Activated T-cell treated with anti-CD3 and anti-CD28 coated beads, Interleukin-2, amount 50 U/mL, for 4 hours (primary cell): ENCODE measurements around the gene NCKAP5. TPM values are rescaled to one million over a fixed set of nuclear protein-coding genes. Genes with fewer than 3 reads are reported as not detected.

ENCODE experiments used
- ATAC-seq, 2 donors: fragments of 200-7000 bp; cut with Tn5 transposase; one replicate each; pipeline ENCODE4 v1.10.0; 2021
- DNase-seq: peaks from one replicate; pipeline ENCODE4 v3.0.0-alpha.2; 2020
- H3K27me3 Mint-ChIP-seq: one replicate; pipeline ENCODE4 v1.8.0; 2021; ENCODE audit warnings: low read depth, mixed read lengths
- H3K36me3 Mint-ChIP-seq: one replicate; pipeline ENCODE4 v1.8.0; 2022; ENCODE audit warnings: mixed read lengths; ENCODE audit not compliant: insufficient read depth
- H3K4me1 Mint-ChIP-seq: one replicate; pipeline ENCODE4 v1.8.0; 2021; ENCODE audit warnings: low read depth, mixed read lengths
- H3K4me3 Mint-ChIP-seq: one replicate; pipeline ENCODE4 v1.8.0; 2021; ENCODE audit warnings: mild to moderate bottlenecking, moderate library complexity, mixed read lengths
- H3K9me3 Mint-ChIP-seq: one replicate; pipeline ENCODE4 v1.8.0; 2021; ENCODE audit warnings: mixed read lengths
- total RNA-seq, 3 donors: library from RNA; stranded (reverse); gene quantifications; one replicate each; pipeline ENCODE4 v1.2.1, GENCODE V29; 2021

NCKAP5 gene
- total RNA-seq, 3 donors from 2014 or later = 0.03 TPM; not detected in 2

DNA sequence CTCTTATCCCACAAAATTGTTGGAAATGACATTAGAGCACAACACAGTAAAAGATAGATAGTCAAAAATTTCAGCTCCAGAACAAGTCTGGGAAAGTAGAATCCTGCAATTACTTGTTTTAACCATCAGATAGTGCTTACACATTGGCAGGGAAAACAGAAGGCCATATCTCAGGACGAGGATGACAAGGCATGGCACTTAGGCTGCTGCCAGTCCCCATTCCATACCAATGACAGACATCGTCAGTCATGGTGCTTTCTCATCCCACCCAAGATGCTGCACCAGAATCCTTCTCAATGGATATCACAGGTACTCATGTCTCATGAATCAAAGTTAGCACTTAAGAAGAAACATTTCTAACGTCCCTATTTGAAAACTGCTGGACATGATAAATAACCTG lies 187.3 kb downstream of the NCKAP5 start:
- ATAC-seq (no peak), DNase-seq (no peak)
- Mint-ChIP-seq H3K4me3 (no peak overlapping the region), H3K4me1 (no peaks in the 10 kb centered on the region), H3K36me3 (no peaks in the 10 kb centered on the region), H3K27me3 (no peaks in the 10 kb centered on the region), H3K9me3 (peaks cover 12% of the 10 kb centered on the region)

DNA sequence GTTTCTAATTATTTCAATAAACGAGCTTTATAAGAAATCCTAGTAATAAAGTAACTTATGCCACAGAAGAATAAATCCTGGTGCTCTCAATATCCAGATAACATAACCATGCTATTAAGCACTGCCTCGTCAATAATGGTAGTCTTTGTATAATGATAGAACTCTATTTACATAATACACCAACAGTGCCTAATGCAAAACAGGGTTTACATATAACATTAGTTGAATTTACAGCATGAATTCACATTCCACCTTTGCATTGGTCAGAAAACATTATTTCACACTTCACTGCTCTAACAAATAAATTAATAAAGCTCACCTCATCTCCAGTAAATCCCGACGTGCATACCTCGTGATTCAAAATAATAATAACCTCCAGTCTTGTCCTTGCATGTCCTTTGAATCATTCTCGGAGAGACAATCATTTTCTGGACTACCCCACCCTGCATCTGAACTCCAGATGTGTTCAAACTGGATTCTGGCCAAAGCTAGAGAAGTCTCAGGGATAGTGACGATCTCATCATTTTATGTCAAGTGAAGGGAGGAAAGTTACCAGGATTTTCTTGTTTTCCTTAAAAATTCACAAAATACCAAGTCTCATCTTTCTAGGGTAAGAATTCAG lies 189.2 kb downstream of the NCKAP5 start:
- H3K4me1 Mint-ChIP-seq = no peaks in the 10 kb centered on the region
- H3K4me3 Mint-ChIP-seq = no peak overlapping the region
- ATAC-seq (no peak), DNase-seq (no peak)
- no peaks in the 10 kb centered on the region for H3K36me3 Mint-ChIP-seq
- H3K27me3 Mint-ChIP-seq = no peaks in the 10 kb centered on the region
- H3K9me3 Mint-ChIP-seq = peaks cover 10% of the 10 kb centered on the region

DNA sequence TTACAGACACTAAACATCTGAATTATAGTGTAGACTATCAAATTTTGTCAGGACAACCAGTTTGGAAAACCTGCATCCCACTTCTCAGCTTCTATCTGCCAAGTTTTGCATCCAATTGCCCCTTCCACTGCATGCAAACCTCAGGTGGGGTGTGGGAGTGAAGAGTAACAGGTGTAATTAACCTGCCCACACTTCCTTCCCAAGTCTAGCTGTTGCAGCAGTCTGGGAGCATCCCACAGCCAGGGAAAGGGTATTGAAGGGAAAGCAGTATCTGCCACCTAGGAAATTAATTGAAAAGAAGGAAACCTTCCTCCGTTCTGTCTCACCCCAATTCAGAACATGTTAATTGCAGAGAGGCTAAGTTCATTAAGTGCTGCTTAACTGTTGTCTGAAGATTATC lies 189.9 kb downstream of the NCKAP5 start:
- Mint-ChIP-seq H3K36me3 (no peaks in the 10 kb centered on the region), H3K27me3 (no peaks in the 10 kb centered on the region), H3K4me3 (no peak overlapping the region), H3K4me1 (no peaks in the 10 kb centered on the region), H3K9me3 (peaks cover 10% of the 10 kb centered on the region)
- DNase-seq = no peak
- ATAC-seq = no peak

DNA sequence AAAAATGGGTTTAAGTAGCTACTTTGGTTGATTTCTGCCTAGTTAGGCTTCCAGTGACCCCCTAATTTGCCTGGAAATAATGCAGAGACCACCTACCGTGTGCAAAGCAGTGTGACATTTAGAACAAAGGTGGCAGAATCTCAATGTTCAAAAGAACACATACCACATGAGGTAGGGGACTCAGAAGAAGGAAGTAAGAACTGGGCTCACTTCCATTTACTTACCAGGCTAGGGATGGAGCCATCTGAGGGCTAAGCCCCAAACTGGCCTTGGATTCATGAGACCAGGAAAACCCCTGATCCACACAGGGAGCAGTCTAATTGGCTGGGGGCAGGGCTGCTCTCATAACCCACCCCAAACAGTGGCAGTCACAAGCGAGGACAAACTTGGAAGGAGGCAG lies 190.7 kb downstream of the NCKAP5 start:
- no peaks in the 10 kb centered on the region for H3K27me3 Mint-ChIP-seq
- DNase-seq = no peak
- no peak overlapping the region for H3K4me3 Mint-ChIP-seq
- ATAC-seq = no peak
- H3K4me1 Mint-ChIP-seq = no peaks in the 10 kb centered on the region
- peaks cover 9% of the 10 kb centered on the region for H3K9me3 Mint-ChIP-seq
- no peaks in the 10 kb centered on the region for H3K36me3 Mint-ChIP-seq

DNA sequence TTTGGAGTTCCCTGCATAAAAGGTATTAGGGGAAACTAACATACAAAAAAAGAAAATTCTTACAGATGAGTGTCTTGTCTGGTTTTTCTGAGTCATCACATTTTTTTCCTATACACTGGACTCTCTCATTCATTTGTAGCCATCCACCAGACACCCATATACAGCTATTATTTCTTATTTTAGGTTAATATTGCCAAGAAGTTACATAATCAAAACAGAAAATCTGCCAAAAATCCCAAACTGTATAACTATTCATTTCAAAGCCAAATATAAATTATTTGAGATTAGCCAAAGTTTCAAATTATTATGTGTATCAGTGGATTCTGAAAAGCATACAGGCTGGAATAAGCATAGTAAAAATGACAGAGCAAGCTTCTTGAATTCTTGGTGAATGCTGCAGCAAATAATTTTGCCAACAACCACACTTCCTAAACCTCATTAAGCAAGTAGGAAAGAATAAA lies 191.2 kb downstream of the NCKAP5 start:
- Mint-ChIP-seq H3K27me3 (no peaks in the 10 kb centered on the region), H3K4me3 (no peak overlapping the region), H3K9me3 (peaks cover 3% of the 10 kb centered on the region), H3K4me1 (no peaks in the 10 kb centered on the region), H3K36me3 (no peaks in the 10 kb centered on the region)
- DNase-seq (no peak), ATAC-seq (no peak)

DNA sequence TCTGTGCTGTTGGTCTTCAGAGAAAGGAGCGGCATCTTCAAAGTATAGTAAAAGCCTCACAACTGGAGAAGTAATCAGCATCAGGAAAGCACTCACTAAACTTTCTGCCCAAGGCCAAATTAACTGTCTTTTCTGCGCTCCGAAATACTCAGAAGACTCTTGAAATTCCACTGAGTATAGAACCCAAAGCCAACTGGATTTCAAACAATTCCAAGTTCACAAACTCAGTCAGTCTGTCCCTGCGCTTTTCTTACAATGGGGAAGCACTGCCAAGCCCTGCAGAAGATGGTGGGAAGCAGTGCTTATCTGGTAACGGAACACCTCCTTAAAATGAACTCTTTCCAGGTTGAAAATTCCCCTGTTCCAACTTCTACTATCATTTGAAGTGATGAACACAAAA lies 193.5 kb downstream of the NCKAP5 start:
- H3K36me3 Mint-ChIP-seq = no peaks in the 10 kb centered on the region
- ATAC-seq = no peak
- no peak for DNase-seq
- no peak overlapping the region for H3K4me3 Mint-ChIP-seq
- H3K27me3 Mint-ChIP-seq = no peaks in the 10 kb centered on the region
- no peaks in the 10 kb centered on the region for H3K4me1 Mint-ChIP-seq
- H3K9me3 Mint-ChIP-seq = no peaks in the 10 kb centered on the region

DNA sequence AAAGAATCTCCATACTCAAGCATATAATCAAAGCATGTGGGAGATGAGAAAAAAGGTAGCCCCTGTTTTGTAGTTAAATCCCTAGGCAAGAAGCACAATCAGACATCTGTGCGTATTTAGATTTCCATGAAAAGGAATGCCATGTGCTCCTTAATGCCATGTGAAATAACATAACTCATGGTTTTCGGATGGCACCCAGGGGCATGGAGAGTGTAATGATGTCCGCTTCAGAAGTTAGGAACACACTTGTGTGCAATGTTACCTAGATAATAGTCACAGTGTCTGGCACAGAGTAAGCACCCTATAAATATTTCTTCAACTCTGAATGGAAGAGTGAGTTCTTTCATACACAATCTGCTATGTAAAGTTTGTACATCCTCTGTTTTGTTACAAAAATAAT lies 197.0 kb downstream of the NCKAP5 start:
- Mint-ChIP-seq H3K4me1 (no peaks in the 10 kb centered on the region), H3K9me3 (no peaks in the 10 kb centered on the region), H3K36me3 (no peaks in the 10 kb centered on the region), H3K4me3 (no peak overlapping the region), H3K27me3 (no peaks in the 10 kb centered on the region)
- no peak for ATAC-seq
- DNase-seq = no peak

DNA sequence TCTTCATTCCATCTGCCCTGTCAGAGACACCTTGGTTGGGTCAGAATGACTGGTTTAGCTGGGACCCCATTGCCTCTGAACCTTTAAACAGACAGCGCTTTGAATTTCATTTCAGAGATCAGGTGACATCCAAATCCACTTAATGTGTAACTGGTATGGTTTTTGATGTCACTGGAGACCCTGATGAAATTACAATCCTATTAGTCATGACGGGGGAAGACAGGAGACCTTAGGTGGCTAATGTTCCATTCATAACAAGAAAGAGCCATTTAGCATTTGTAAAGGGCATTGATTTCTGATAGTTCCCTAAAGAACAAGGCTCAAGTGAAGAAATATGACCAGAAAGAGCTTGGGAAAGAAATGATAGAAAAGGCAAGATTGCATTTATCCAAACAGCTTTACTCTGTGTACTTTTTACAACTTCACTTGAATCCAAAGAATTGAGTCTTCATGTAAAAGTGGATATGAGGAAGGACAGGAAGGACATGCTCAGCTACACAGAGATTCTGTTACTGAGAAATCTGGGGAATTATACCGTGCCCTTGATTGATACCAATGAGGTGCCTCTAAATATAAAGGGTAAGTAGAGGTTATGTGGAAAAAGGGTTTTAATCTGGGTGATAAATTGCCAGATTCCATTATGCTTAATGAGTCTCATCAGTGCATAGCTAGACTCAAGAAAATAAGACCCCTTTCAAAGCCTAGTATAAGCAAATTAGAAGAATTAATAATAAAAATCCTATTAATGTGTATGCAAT lies 198.2 kb downstream of the NCKAP5 start:
- no peaks in the 10 kb centered on the region for H3K27me3 Mint-ChIP-seq
- H3K4me1 Mint-ChIP-seq = no peaks in the 10 kb centered on the region
- no peaks in the 10 kb centered on the region for H3K36me3 Mint-ChIP-seq
- H3K9me3 Mint-ChIP-seq = no peaks in the 10 kb centered on the region
- no peak overlapping the region for H3K4me3 Mint-ChIP-seq
- ATAC-seq (no peak), DNase-seq (no peak)

DNA sequence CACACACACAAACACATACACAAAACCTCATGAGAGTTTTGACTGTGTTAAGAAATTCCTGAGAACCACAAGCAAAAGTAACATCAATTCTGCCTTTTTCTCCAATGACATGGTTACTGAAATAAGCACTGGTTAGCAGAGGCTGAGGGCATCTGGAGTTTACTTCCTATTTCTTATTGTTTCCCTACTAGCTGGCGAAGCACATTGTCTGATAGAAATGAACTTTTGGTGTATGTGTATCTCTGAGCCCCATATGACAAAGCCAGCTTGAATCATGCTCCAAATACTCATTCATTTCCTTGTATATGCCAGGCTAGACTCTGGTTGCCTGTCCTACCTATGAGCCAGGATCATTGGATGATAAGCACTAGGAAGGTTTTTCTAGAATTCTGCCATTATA lies 203.1 kb downstream of the NCKAP5 start:
- no peak overlapping the region for H3K4me3 Mint-ChIP-seq
- H3K4me1 Mint-ChIP-seq = no peaks in the 10 kb centered on the region
- ATAC-seq = no peak

DNA sequence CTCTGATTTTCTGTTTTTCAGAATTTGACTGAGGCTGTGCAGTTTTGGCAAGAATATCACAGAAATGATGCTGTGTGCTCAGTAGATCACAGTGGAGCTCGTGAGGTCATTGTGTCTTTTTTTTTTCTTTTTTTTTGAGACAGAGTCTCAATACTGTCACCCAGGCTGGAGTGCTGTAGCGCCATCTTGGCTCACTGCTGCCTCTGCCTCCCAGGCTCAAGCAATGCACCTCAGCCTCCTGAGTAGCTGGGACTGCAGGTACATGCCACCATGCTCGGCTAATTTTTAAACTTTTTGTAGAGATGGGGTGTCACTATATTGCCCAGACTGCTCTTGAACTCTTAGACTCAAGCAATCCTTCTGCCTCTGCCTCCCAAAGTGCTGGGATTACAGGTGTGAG lies 203.6 kb downstream of the NCKAP5 start:
- H3K9me3 Mint-ChIP-seq = no peaks in the 10 kb centered on the region
- no peak overlapping the region for H3K4me3 Mint-ChIP-seq
- ATAC-seq = no peak
- no peaks in the 10 kb centered on the region for H3K4me1 Mint-ChIP-seq
- H3K27me3 Mint-ChIP-seq = no peaks in the 10 kb centered on the region
- H3K36me3 Mint-ChIP-seq = no peaks in the 10 kb centered on the region
- no peak for DNase-seq

More for the DNA sequence above, 203.1 kb downstream of the NCKAP5 start:
- no peaks in the 10 kb centered on the region for H3K27me3 Mint-ChIP-seq
- no peak for DNase-seq
- no peaks in the 10 kb centered on the region for H3K36me3 Mint-ChIP-seq
- no peaks in the 10 kb centered on the region for H3K9me3 Mint-ChIP-seq

DNA sequence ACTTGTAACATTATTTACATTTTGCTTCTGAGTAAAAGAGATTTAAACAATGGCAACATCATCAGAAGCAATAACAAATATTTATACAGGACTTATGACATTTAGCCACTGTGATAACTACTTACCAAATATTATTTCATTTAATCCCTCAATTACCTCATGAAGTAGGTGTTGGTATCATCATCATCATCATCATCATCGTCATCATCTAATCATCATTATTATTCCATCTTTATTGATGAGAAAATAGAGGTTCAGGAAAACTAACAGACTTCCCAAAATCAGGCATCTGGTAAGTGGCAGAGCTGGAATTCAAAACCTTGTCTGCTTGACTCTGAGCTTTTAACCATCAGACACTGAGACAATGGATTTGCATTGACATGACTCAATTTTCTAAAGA lies 204.4 kb downstream of the NCKAP5 start:
- Mint-ChIP-seq H3K27me3 (no peaks in the 10 kb centered on the region), H3K36me3 (no peaks in the 10 kb centered on the region), H3K4me3 (no peak overlapping the region), H3K4me1 (no peaks in the 10 kb centered on the region), H3K9me3 (no peaks in the 10 kb centered on the region)
- ATAC-seq (no peak), DNase-seq (no peak)

DNA sequence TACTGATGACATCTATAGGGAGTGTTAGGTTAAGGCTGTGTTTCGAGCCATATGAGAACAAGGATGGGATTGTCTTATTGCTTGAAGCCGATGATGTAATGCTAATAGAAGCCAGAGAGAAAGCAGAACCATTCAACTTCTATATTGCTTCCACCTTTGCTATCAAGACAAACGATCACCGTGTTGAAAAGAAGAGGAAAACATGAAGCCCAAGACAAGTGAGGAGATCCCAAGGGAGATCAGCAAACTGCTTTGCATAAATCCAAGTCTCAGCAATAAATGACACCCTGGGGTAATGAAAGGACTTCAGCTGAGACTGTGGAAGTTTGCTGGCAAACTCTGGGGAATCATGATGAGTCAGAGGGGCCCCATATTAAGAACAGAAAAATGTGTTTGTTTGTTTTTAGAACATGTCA lies 206.2 kb downstream of the NCKAP5 start:
- H3K27me3 Mint-ChIP-seq = peaks cover 3% of the 10 kb centered on the region
- no peak overlapping the region for H3K4me3 Mint-ChIP-seq
- no peaks in the 10 kb centered on the region for H3K4me1 Mint-ChIP-seq
- no peak for DNase-seq
- H3K36me3 Mint-ChIP-seq = no peaks in the 10 kb centered on the region
- ATAC-seq = no peak
- H3K9me3 Mint-ChIP-seq = no peaks in the 10 kb centered on the region

DNA sequence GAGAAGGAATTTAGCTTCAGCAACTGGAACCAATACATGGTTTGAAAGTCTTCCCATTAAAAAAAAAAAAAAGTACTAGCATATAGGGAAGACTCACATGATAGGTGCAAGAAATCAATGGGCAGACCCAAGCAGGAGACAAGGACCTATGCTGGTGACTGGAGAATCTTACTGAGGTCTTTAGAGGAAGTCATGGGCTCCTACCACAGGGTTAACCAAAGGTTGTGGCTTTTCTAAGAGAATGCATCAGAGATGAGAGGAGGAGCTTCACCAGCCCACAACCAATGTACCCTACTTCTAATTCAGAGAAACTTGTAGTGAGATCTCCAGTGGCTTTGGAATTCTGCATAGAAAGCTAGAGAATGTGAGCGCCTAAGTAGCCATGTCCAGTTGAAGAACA lies 207.4 kb downstream of the NCKAP5 start:
- Mint-ChIP-seq H3K27me3 (peaks cover 3% of the 10 kb centered on the region), H3K9me3 (no peaks in the 10 kb centered on the region), H3K4me1 (no peaks in the 10 kb centered on the region), H3K36me3 (no peaks in the 10 kb centered on the region), H3K4me3 (no peak overlapping the region)
- no peak for DNase-seq
- ATAC-seq = no peak

DNA sequence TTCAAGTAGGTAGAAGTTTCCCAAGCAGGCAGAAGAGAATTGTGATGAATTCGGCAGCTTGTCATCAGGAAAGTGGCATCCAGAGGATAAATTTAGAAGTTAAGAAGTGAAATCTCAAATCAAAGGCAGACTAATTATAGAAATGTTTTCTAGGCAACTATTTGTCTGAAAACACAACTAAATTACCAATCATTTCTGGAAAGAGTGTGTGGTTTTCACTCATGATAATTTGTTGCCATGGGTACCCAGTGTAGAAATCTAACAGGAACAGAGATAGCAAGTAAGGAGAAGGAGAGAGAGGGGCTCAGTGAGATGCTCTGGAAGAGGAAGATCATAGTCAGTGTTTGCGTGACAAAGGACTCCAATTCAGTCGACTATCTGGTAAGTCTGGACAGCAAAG lies 208.1 kb downstream of the NCKAP5 start:
- Mint-ChIP-seq H3K36me3 (no peaks in the 10 kb centered on the region), H3K27me3 (peaks cover 3% of the 10 kb centered on the region), H3K4me1 (no peaks in the 10 kb centered on the region), H3K9me3 (no peaks in the 10 kb centered on the region), H3K4me3 (no peak overlapping the region)
- DNase-seq = no peak
- ATAC-seq = no peak

DNA sequence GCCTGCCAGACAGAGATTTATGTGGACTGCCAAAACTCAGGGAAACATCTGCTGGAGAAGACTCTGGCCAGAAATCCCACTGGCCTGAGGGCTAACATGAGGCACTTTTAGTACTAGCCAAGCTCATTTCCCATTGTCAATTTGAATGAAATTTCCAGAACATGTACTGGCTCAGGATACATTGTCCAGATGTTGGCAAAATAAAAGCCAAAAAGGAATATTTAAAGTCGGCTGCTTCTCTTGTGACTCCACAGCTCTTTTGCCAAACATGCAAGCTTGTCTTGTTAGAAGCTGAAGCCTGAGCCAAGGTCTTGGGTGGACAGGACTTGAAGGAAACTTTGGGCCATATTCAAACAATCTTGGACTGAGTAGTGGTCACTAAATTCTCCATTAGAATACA lies 215.5 kb downstream of the NCKAP5 start:
- Mint-ChIP-seq H3K36me3 (no peaks in the 10 kb centered on the region), H3K4me3 (no peak overlapping the region), H3K4me1 (no peaks in the 10 kb centered on the region), H3K9me3 (no peaks in the 10 kb centered on the region), H3K27me3 (no peaks in the 10 kb centered on the region)
- DNase-seq = no peak
- no peak for ATAC-seq
